NT2/D1 (cell line): ENCODE data around the gene PTPN23.

Experiments used
- YY1 ChIP-seq: IDR thresholded peaks from 2 replicates; pipeline ENCODE4 v1.6.1; 2011; ENCODE audit not compliant: insufficient read length, insufficient read depth
- ZNF274 ChIP-seq: IDR thresholded peaks from 2 replicates; pipeline ENCODE4 v1.6.1; 2011; ENCODE audit warnings: mild to moderate bottlenecking, low read depth, low read length

DNA sequence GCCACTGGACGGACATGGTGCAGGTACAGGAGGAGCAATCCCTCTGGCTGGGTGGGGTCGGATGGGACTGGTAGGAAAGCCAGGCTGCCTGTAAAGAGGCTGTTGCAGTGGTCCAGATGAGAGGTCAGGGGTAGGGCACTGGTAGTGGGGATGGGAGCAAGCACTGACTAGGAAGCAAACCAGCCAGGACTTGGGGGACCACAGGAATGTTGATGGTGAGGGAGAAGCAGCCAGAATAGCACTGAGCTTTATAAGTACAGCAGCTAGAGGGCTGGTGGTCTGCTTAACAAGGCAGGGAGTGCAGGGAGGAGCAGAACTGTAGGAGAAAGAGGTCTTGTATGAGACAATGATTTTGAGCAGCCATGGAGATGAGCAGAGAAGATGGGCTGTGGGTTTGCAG, 38.7 kb upstream of the PTPN23 start:
- TF ChIP-seq YY1, result no peak
- TF ChIP-seq ZNF274, result no peak
